Lung (tissue), 12 donors: Measurements from ENCODE around the gene MFF. TPM values are rescaled to one million over a fixed set of nuclear protein-coding genes. Genes with fewer than 3 reads are reported as not detected.
"Not testable (repeated sequence)": the region's sequence is repeated elsewhere in the genome, so short reads cannot be mapped to it uniquely, and the experiment has no call there.

Source experiments
- ATAC-seq: fragments of 200-7000 bp; cut with Tn5 transposase; one replicate; pipeline ENCODE4 v1.9.1; 2020; ENCODE audit warnings: moderate number of reproducible peaks; ENCODE audit not compliant: insufficient read depth, low FRiP score
- DNase-seq, 3 donors: peaks; one replicate each; pipeline ENCODE4 v3.0.0-alpha.2; 2013 to 2017
- H3K27ac ChIP-seq, 2 donors: one replicate each; pipeline ENCODE4 v1.5.1; 2013; ENCODE audit warnings: mild to moderate bottlenecking in 2 of 2, moderate library complexity in 2 of 2, control low read depth in 1 of 2, inconsistent platforms in 1 of 2, low read depth in 1 of 2, low read length in 1 of 2
- H3K27me3 ChIP-seq, 3 donors: one replicate each; pipeline ENCODE4 v1.5.1; 2013; ENCODE audit warnings: low read length in 2 of 3; ENCODE audit not compliant: control insufficient read depth in 3 of 3, insufficient read depth in 3 of 3
- H3K36me3 ChIP-seq, 4 donors: one replicate each; pipeline ENCODE4 v1.5.1; 2013; ENCODE audit warnings: low read length in 4 of 4, mild to moderate bottlenecking in 1 of 4, moderate library complexity in 1 of 4; ENCODE audit not compliant: control insufficient read depth in 4 of 4, insufficient read depth in 4 of 4
- H3K4me1 ChIP-seq, 5 donors: one replicate each; pipeline ENCODE4 v1.5.1; 2013; ENCODE audit warnings: low read length in 5 of 5, mild to moderate bottlenecking in 2 of 5, moderate library complexity in 1 of 5; ENCODE audit not compliant: control insufficient read depth in 5 of 5, insufficient read depth in 5 of 5
- H3K4me3 ChIP-seq: one replicate; pipeline ENCODE4 v1.5.1; 2013; ENCODE audit warnings: mild to moderate bottlenecking, control low read depth, moderate library complexity
- H3K9ac ChIP-seq, 2 donors: one replicate each; pipeline ENCODE4 v1.5.1; 2013; ENCODE audit warnings: low read length in 2 of 2, control low read depth in 1 of 2; ENCODE audit not compliant: insufficient read depth in 1 of 2
- H3K9me3 ChIP-seq, 4 donors: one replicate each; pipeline ENCODE4 v1.5.1; 2013; ENCODE audit warnings: low read length in 3 of 4, mild to moderate bottlenecking in 1 of 4, moderate library complexity in 1 of 4; ENCODE audit not compliant: control insufficient read depth in 4 of 4, insufficient read depth in 3 of 4
- WGBS, 2 donors: extraction: QIAGEN DNeasy Blood & Tissue Kit; methylation state at CpG; one replicate each; pipeline ENCODE4 v1.1.7; 2013; 5-methylcytosine and 5-hydroxymethylcytosine counted together
- polyA plus RNA-seq, 2 donors: library from polyadenylated mRNA; stranded (reverse); fragments of 200-250 nt; gene quantifications; one replicate each; pipeline ENCODE4 v1.2.1, GENCODE V29; 2013
- total RNA-seq, 2 donors: library from RNA; depleted of rRNA in 1 of 2; stranded (reverse); fragments of >200 nt in 1 of 2; gene quantifications; one replicate each; pipeline ENCODE4 v1.2.1, GENCODE V29; 2014 to 2021
- TF ChIP-seq, protein P1 (sequence below): IDR thresholded peaks from 2 replicates; pipeline ENCODE4 v1.5.1; 2012; ENCODE audit warnings: mild to moderate bottlenecking; ENCODE audit errors: control extremely low read depth, extremely low read depth
- donor health status: control.
- donor health status: control.
- donor health status: Bipolar disorder and iron deficiency.
- donor health status: healthy.
- donor health status: DM: yes; HTN: yes; CAD: no.

Gene MFF
- total and polyA plus RNA-seq, 4 donors = 47.0 to 90.6 (median 67.6) TPM

- Histone ChIP-seq H3K9ac (no peak overlapping the region), H3K27ac (no peak overlapping the region), H3K36me3 (no peaks in the 10 kb centered on the region), H3K4me3 (no peak overlapping the region), H3K9me3 (no peaks in the 10 kb centered on the region), H3K4me1 (no peaks in the 10 kb centered on the region), H3K27me3 (no peaks in the 10 kb centered on the region)
- WGBS, 2 donors = 71 to 91% methylated on average over 3 of the region's 3 CpGs
- ATAC-seq = no peak
- TF ChIP-seq, protein P1, sequence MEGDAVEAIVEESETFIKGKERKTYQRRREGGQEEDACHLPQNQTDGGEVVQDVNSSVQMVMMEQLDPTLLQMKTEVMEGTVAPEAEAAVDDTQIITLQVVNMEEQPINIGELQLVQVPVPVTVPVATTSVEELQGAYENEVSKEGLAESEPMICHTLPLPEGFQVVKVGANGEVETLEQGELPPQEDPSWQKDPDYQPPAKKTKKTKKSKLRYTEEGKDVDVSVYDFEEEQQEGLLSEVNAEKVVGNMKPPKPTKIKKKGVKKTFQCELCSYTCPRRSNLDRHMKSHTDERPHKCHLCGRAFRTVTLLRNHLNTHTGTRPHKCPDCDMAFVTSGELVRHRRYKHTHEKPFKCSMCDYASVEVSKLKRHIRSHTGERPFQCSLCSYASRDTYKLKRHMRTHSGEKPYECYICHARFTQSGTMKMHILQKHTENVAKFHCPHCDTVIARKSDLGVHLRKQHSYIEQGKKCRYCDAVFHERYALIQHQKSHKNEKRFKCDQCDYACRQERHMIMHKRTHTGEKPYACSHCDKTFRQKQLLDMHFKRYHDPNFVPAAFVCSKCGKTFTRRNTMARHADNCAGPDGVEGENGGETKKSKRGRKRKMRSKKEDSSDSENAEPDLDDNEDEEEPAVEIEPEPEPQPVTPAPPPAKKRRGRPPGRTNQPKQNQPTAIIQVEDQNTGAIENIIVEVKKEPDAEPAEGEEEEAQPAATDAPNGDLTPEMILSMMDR = no peak
- no peak for DNase-seq
Measured at GRCh38 chr2:227383686-227384085, 58.6 kb downstream of the MFF start.

DNA sequence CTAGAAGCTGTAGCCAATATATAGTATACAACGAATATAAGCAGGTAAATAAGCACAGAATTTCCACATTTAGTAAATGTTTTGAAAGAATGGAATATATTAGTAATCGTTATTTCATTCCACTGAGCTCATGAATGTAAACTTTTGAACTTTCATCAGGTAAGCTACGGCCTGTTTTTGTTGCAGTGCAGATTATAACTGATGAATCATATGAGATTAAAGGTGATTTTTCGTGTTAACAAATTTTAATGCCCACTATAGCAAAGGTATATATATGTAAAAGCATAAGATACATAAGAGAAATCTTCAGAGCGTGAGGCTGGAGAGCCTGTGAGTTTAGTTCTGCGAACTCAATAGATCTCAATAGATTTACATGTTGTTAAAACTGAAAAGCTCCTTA lies 61.6 kb downstream of the MFF start:
- 89 to 90% methylated on average over 6 of the region's 6 CpGs for WGBS, 2 donors
- Histone ChIP-seq H3K4me1 (no peaks in the 10 kb centered on the region), H3K36me3 (no peaks in the 10 kb centered on the region), H3K9me3 (no peaks in the 10 kb centered on the region), H3K9ac (no peak overlapping the region), H3K27me3 (no peaks in the 10 kb centered on the region), H3K4me3 (no peak overlapping the region), H3K27ac (no peak overlapping the region)
- no peak for DNase-seq
- TF ChIP-seq, protein P1 = no peak
- no peak for ATAC-seq

- H3K27me3 ChIP-seq, H3K9me3 ChIP-seq, DNase-seq, H3K4me3 ChIP-seq, H3K27ac ChIP-seq, H3K9ac ChIP-seq, H3K4me1 ChIP-seq, H3K36me3 ChIP-seq, ATAC-seq: not testable (repeated sequence)
- WGBS, 2 donors = 85 to 91% methylated on average over 7 of the region's 7 CpGs
Measured at GRCh38 chr2:227387583-227387982, 62.5 kb downstream of the MFF start, which contains the start of gene SCYGR1. Gene SCYGR1, minus strand, starts transcription at chr2:227387949. Its CDS starts 0 bp downstream, at chr2:227387949.

DNA sequence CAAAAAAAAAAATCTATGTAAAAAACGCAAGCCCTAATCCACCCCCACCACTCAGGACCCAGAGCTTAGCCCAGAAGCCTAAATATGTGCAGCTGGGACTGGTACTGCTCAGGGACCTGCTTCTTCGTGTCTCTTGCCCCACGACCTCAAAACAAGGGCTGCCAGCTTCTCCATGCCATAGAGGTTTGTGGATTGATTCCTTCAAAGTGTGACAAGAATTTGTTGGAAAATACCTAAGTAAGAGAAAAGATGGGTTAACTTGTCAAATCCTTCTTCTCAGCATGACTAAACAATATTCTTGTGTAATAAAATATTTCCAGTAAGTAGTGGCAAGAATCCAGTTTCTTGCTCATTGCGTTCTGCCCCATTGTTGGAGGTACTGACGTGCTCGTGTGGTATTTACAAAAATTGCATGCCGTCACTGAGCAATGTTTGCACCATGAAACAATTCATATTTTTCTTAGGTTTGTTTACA lies 63.5 kb downstream of the MFF start:
- peak; percentile 19 for ATAC-seq
- H3K27ac ChIP-seq = no peak overlapping the region
- 61% methylated on average over 7 of the region's 7 CpGs for WGBS, 2 donors

More for the DNA sequence above, 63.5 kb downstream of the MFF start:
- TF ChIP-seq, protein P1 = no peak
- Histone ChIP-seq H3K27me3 (no peaks in the 10 kb centered on the region), H3K4me3 (no peak overlapping the region), H3K4me1 (no peaks in the 10 kb centered on the region), H3K9me3 (no peaks in the 10 kb centered on the region), H3K9ac (no peak overlapping the region), H3K36me3 (no peaks in the 10 kb centered on the region)
- DNase-seq = no peak
